Stomach (tissue), 4 donors: Measurements from ENCODE around the gene ADGRL3.

Experiments used
- POLR2A ChIP-seq, 4 donors: fragments of 450-650 bp; IDR thresholded peaks; one replicate each; pipeline ENCODE4 v1.6.1; 2016; ENCODE audit warnings: antibody characterized with exemption in 4 of 4, control low read depth in 2 of 4, mild to moderate bottlenecking in 1 of 4, moderate library complexity in 1 of 4
- POLR2AphosphoS5 ChIP-seq, 3 donors: sonication (generic); formaldehyde crosslinking; IDR thresholded peaks; one replicate each; pipeline ENCODE4 v1.6.1; 2016; ENCODE audit warnings: antibody characterized with exemption in 3 of 3

GRCh38 chr4:61860376-61860775, 660.2 kb downstream of the ADGRL3 start:
- TF ChIP-seq POLR2AphosphoS5 (IDR thresholded peaks at IDR 0.05) (no peak), POLR2A (IDR thresholded peaks at IDR 0.05) (no peak)
